Measurements from ENCODE around the gene LRRC70.
"Not testable (repeated sequence)": the region's sequence is repeated elsewhere in the genome, so short reads cannot be mapped to it uniquely, and the experiment has no call there.

Gene LRRC70

GRCh38 chr5:62564101-62564500, 14.5 kb upstream of the LRRC70 start:
- no peaks in the 10 kb centered on the region for H3K27me3 Mint-ChIP-seq
- H3K4me3 Mint-ChIP-seq, result no peak overlapping the region
- no peak for DNase-seq
- H3K27ac Mint-ChIP-seq, result no peak overlapping the region
- H3K4me1 Mint-ChIP-seq (ENCODE audit: low read depth), result peaks cover 7% of the 10 kb centered on the region
- peaks cover 14% of the 10 kb centered on the region for H3K9me3 Mint-ChIP-seq
- peaks cover 87% of the 10 kb centered on the region for H3K36me3 Mint-ChIP-seq (ENCODE audit: low read depth)

GRCh38 chr5:62565740-62566139, 12.9 kb upstream of the LRRC70 start:
- DNase-seq, H3K4me3 Mint-ChIP-seq, H3K27ac Mint-ChIP-seq, H3K27me3 Mint-ChIP-seq: not testable (repeated sequence)
- Mint-ChIP-seq H3K36me3 (ENCODE audit: low read depth) (peaks cover 81% of the 10 kb centered on the region), H3K4me1 (ENCODE audit: low read depth) (peaks cover 19% of the 10 kb centered on the region), H3K9me3 (peaks cover 14% of the 10 kb centered on the region)

GRCh38 chr5:62568143-62568542, 10.5 kb upstream of the LRRC70 start:
- H3K9me3 Mint-ChIP-seq, result peaks cover 14% of the 10 kb centered on the region
- H3K27me3 Mint-ChIP-seq, result no peaks in the 10 kb centered on the region
- H3K4me3 Mint-ChIP-seq, result no peak overlapping the region
- H3K27ac Mint-ChIP-seq, result no peak overlapping the region
- H3K4me1 Mint-ChIP-seq (ENCODE audit: low read depth), result peaks cover 23% of the 10 kb centered on the region
- DNase-seq, result no peak
- peaks cover 66% of the 10 kb centered on the region for H3K36me3 Mint-ChIP-seq (ENCODE audit: low read depth)

- H3K27me3 Mint-ChIP-seq, result no peaks in the 10 kb centered on the region
- H3K36me3 Mint-ChIP-seq (ENCODE audit: low read depth), result peaks cover 64% of the 10 kb centered on the region
- peaks cover 14% of the 10 kb centered on the region for H3K9me3 Mint-ChIP-seq
- no peak overlapping the region for H3K4me3 Mint-ChIP-seq
- peaks cover 24% of the 10 kb centered on the region for H3K4me1 Mint-ChIP-seq (ENCODE audit: low read depth)
- DNase-seq, result no peak
- peak overlapping the region; percentile 72 for H3K27ac Mint-ChIP-seq
These were observed 9.7 kb upstream of the LRRC70 start for GRCh38 chr5:62568800-62569432.

GRCh38 chr5:62569470-62569869, 9.1 kb upstream of the LRRC70 start:
- Mint-ChIP-seq H3K27ac (peak overlapping the region; percentile 72), H3K27me3 (no peaks in the 10 kb centered on the region), H3K9me3 (peaks cover 14% of the 10 kb centered on the region), H3K36me3 (ENCODE audit: low read depth) (peaks cover 60% of the 10 kb centered on the region), H3K4me1 (ENCODE audit: low read depth) (peaks cover 30% of the 10 kb centered on the region), H3K4me3 (no peak overlapping the region)
- no peak for DNase-seq

- no peak overlapping the region for H3K27ac Mint-ChIP-seq
- peaks cover 43% of the 10 kb centered on the region for H3K36me3 Mint-ChIP-seq (ENCODE audit: low read depth)
- H3K4me3 Mint-ChIP-seq, result no peak overlapping the region
- H3K4me1 Mint-ChIP-seq (ENCODE audit: low read depth), result peaks cover 55% of the 10 kb centered on the region
- H3K27me3 Mint-ChIP-seq, result no peaks in the 10 kb centered on the region
- no peaks in the 10 kb centered on the region for H3K9me3 Mint-ChIP-seq
- no peak for DNase-seq
These were observed 5.6 kb upstream of the LRRC70 start for GRCh38 chr5:62572918-62573514.

- H3K27ac Mint-ChIP-seq, result no peak overlapping the region
- H3K4me1 Mint-ChIP-seq (ENCODE audit: low read depth), result peaks cover 52% of the 10 kb centered on the region
- H3K27me3 Mint-ChIP-seq, result no peaks in the 10 kb centered on the region
- peaks cover 31% of the 10 kb centered on the region for H3K36me3 Mint-ChIP-seq (ENCODE audit: low read depth)
- H3K4me3 Mint-ChIP-seq, result no peak overlapping the region
- H3K9me3 Mint-ChIP-seq, result no peaks in the 10 kb centered on the region
- DNase-seq, result no peak
These were observed 4.0 kb upstream of the LRRC70 start for GRCh38 chr5:62574599-62574998.

- no peak for DNase-seq
- H3K27ac Mint-ChIP-seq, result peak overlapping the region; percentile 23
These were observed 3.6 kb upstream of the LRRC70 start for GRCh38 chr5:62575066-62575465.

GRCh38 chr5:62575489-62575888, 3.1 kb upstream of the LRRC70 start:
- peaks cover 36% of the 10 kb centered on the region for H3K36me3 Mint-ChIP-seq (ENCODE audit: low read depth)
- no peak for DNase-seq
- H3K9me3 Mint-ChIP-seq, result no peaks in the 10 kb centered on the region
- H3K4me1 Mint-ChIP-seq (ENCODE audit: low read depth), result peaks cover 51% of the 10 kb centered on the region
- no peak overlapping the region for H3K27ac Mint-ChIP-seq
- H3K27me3 Mint-ChIP-seq, result no peaks in the 10 kb centered on the region
- H3K4me3 Mint-ChIP-seq, result no peak overlapping the region

More at GRCh38 chr5:62575066-62575465, 3.6 kb upstream of the LRRC70 start:
- Mint-ChIP-seq H3K36me3 (ENCODE audit: low read depth) (peaks cover 34% of the 10 kb centered on the region), H3K9me3 (no peaks in the 10 kb centered on the region), H3K4me1 (ENCODE audit: low read depth) (peaks cover 50% of the 10 kb centered on the region), H3K27me3 (no peaks in the 10 kb centered on the region), H3K4me3 (no peak overlapping the region)

GRCh38 chr5:62576570-62577170, 1.9 kb upstream of the LRRC70 start:
- no peak overlapping the region for H3K4me3 Mint-ChIP-seq
- no peak for DNase-seq
- H3K27me3 Mint-ChIP-seq, result no peaks in the 10 kb centered on the region
- H3K36me3 Mint-ChIP-seq (ENCODE audit: low read depth), result peaks cover 40% of the 10 kb centered on the region
- peaks cover 58% of the 10 kb centered on the region for H3K4me1 Mint-ChIP-seq (ENCODE audit: low read depth)
- no peaks in the 10 kb centered on the region for H3K9me3 Mint-ChIP-seq
- peak overlapping the region; percentile 29 for H3K27ac Mint-ChIP-seq

- H3K36me3 Mint-ChIP-seq (ENCODE audit: low read depth), result peaks cover 35% of the 10 kb centered on the region
- no peak overlapping the region for H3K27ac Mint-ChIP-seq
- no peaks in the 10 kb centered on the region for H3K27me3 Mint-ChIP-seq
- no peak for DNase-seq
- peaks cover 66% of the 10 kb centered on the region for H3K4me1 Mint-ChIP-seq (ENCODE audit: low read depth)
- no peak overlapping the region for H3K4me3 Mint-ChIP-seq
- no peaks in the 10 kb centered on the region for H3K9me3 Mint-ChIP-seq
These were observed 1.1 kb upstream of the LRRC70 start for GRCh38 chr5:62577488-62577887.

GRCh38 chr5:62579761-62580160, 1.1 kb downstream of the LRRC70 start:
- DNase-seq, result no peak
- Mint-ChIP-seq H3K9me3 (no peaks in the 10 kb centered on the region), H3K4me1 (ENCODE audit: low read depth) (peaks cover 59% of the 10 kb centered on the region), H3K27ac (no peak overlapping the region), H3K4me3 (no peak overlapping the region), H3K27me3 (no peaks in the 10 kb centered on the region), H3K36me3 (ENCODE audit: low read depth) (peaks cover 31% of the 10 kb centered on the region)

- H3K27ac Mint-ChIP-seq, result peak overlapping the region; percentile 7
- H3K36me3 Mint-ChIP-seq (ENCODE audit: low read depth), result peaks cover 27% of the 10 kb centered on the region
- H3K4me1 Mint-ChIP-seq (ENCODE audit: low read depth), result peaks cover 58% of the 10 kb centered on the region
- H3K4me3 Mint-ChIP-seq, result peak overlapping the region; percentile 3
- DNase-seq, result no peak
- no peaks in the 10 kb centered on the region for H3K9me3 Mint-ChIP-seq
- H3K27me3 Mint-ChIP-seq, result no peaks in the 10 kb centered on the region
These were observed 3.4 kb downstream of the LRRC70 start for GRCh38 chr5:62581836-62582597.

GRCh38 chr5:62584391-62584790, 5.8 kb downstream of the LRRC70 start:
- Mint-ChIP-seq H3K4me3 (no peak overlapping the region), H3K4me1 (ENCODE audit: low read depth) (peaks cover 49% of the 10 kb centered on the region), H3K27ac (no peak overlapping the region), H3K27me3 (no peaks in the 10 kb centered on the region), H3K36me3 (ENCODE audit: low read depth) (peaks cover 47% of the 10 kb centered on the region), H3K9me3 (no peaks in the 10 kb centered on the region)
- DNase-seq, result no peak

- no peaks in the 10 kb centered on the region for H3K27me3 Mint-ChIP-seq
- peak overlapping the region; percentile 3 for H3K27ac Mint-ChIP-seq
- no peak for DNase-seq
- peaks cover 46% of the 10 kb centered on the region for H3K4me1 Mint-ChIP-seq (ENCODE audit: low read depth)
- no peaks in the 10 kb centered on the region for H3K9me3 Mint-ChIP-seq
- peaks cover 46% of the 10 kb centered on the region for H3K36me3 Mint-ChIP-seq (ENCODE audit: low read depth)
- H3K4me3 Mint-ChIP-seq, result no peak overlapping the region
These were observed 6.7 kb downstream of the LRRC70 start for GRCh38 chr5:62585306-62585705.
